ENCODE results near the gene FAM107B.

The FAM107B gene

GRCh38 chr10:14569274-14570060 lies 205.2 kb downstream of the FAM107B start:
- Histone ChIP-seq H2BK15ac (replicated peaks; ENCODE audit: low read depth) (no peak overlapping the region), H3K18ac (ENCODE audit: low read length) (no peak overlapping the region), H3K4me2 (ENCODE audit: low read length) (no peak overlapping the region), H3K79me2 (ENCODE audit: control insufficient read depth, insufficient read depth, low read length) (peaks cover 10% of the 10 kb centered on the region), H2BK120ac (ENCODE audit: low read depth, low read length) (no peak overlapping the region), H3K4me3 (ENCODE audit: low read length) (no peak overlapping the region), H3K4me1 (ENCODE audit: control insufficient read depth, low read depth, low read length) (no peaks in the 10 kb centered on the region), H4K8ac (ENCODE audit: low read depth, low read length) (no peak overlapping the region), H3K4ac (ENCODE audit: low read depth, low read length) (no peak overlapping the region), H3K9ac (ENCODE audit: low read length) (no peak overlapping the region), H3K36me3 (ENCODE audit: control insufficient read depth, insufficient read depth, low read length) (no peaks in the 10 kb centered on the region), H3K27me3 (ENCODE audit: insufficient read depth, low read length, poor library complexity) (no peaks in the 10 kb centered on the region), H2BK5ac (ENCODE audit: low read length) (no peak overlapping the region), H2AK5ac (ENCODE audit: low read length) (no peak overlapping the region), H3K23ac (ENCODE audit: low read length) (no peak overlapping the region), H3K56ac (ENCODE audit: low read length) (no peak overlapping the region), H3K27ac (ENCODE audit: low read depth, low read length) (no peak overlapping the region), H3K79me1 (ENCODE audit: low read length) (peaks cover 21% of the 10 kb centered on the region), H4K5ac (ENCODE audit: low read length) (no peak overlapping the region)
- no peak for DNase-seq
- WGBS (ENCODE audit: extremely low coverage, insufficient coverage, low lambda C conversion rate) = no CpG with 5 or more reads among the region's 9 CpGs

- Histone ChIP-seq H3K4ac (ENCODE audit: low read depth, low read length) (no peak overlapping the region), H3K56ac (ENCODE audit: low read length) (no peak overlapping the region), H2BK5ac (ENCODE audit: low read length) (no peak overlapping the region), H4K8ac (ENCODE audit: low read depth, low read length) (no peak overlapping the region), H3K4me1 (ENCODE audit: control insufficient read depth, low read depth, low read length) (peaks cover 2% of the 10 kb centered on the region), H3K79me1 (ENCODE audit: low read length) (peaks cover 19% of the 10 kb centered on the region), H3K27me3 (ENCODE audit: insufficient read depth, low read length, poor library complexity) (no peaks in the 10 kb centered on the region), H3K4me2 (ENCODE audit: low read length) (no peak overlapping the region), H3K36me3 (ENCODE audit: control insufficient read depth, insufficient read depth, low read length) (no peaks in the 10 kb centered on the region), H3K27ac (ENCODE audit: low read depth, low read length) (no peak overlapping the region), H3K4me3 (ENCODE audit: low read length) (no peak overlapping the region), H3K23ac (ENCODE audit: low read length) (no peak overlapping the region), H4K5ac (ENCODE audit: low read length) (no peak overlapping the region), H3K9ac (ENCODE audit: low read length) (no peak overlapping the region), H2BK120ac (ENCODE audit: low read depth, low read length) (no peak overlapping the region), H3K18ac (ENCODE audit: low read length) (no peak overlapping the region), H2AK5ac (ENCODE audit: low read length) (no peak overlapping the region), H3K79me2 (ENCODE audit: control insufficient read depth, insufficient read depth, low read length) (peaks cover 5% of the 10 kb centered on the region), H2BK15ac (replicated peaks; ENCODE audit: low read depth) (no peak overlapping the region)
- WGBS (ENCODE audit: extremely low coverage, insufficient coverage, low lambda C conversion rate) = no CpG with 5 or more reads among the region's 4 CpGs
- no peak for DNase-seq
These were observed 207.3 kb downstream of the FAM107B start for GRCh38 chr10:14567421-14567820.

- H4K8ac ChIP-seq (ENCODE audit: low read depth, low read length) = no peak overlapping the region
- H3K27me3 ChIP-seq (ENCODE audit: insufficient read depth, low read length, poor library complexity) = no peaks in the 10 kb centered on the region
- no peak overlapping the region for H4K5ac ChIP-seq (ENCODE audit: low read length)
- H2BK15ac ChIP-seq (replicated peaks; ENCODE audit: low read depth) = no peak overlapping the region
- peaks cover 5% of the 10 kb centered on the region for H3K79me2 ChIP-seq (ENCODE audit: control insufficient read depth, insufficient read depth, low read length)
- H3K9ac ChIP-seq (ENCODE audit: low read length) = no peak overlapping the region
- H3K23ac ChIP-seq (ENCODE audit: low read length) = no peak overlapping the region
- H2AK5ac ChIP-seq (ENCODE audit: low read length) = no peak overlapping the region
- no peak overlapping the region for H3K4ac ChIP-seq (ENCODE audit: low read depth, low read length)
- no peak overlapping the region for H3K4me2 ChIP-seq (ENCODE audit: low read length)
- H3K4me3 ChIP-seq (ENCODE audit: low read length) = no peak overlapping the region
- no peak overlapping the region for H3K18ac ChIP-seq (ENCODE audit: low read length)
- no peaks in the 10 kb centered on the region for H3K36me3 ChIP-seq (ENCODE audit: control insufficient read depth, insufficient read depth, low read length)
- no peak overlapping the region for H2BK120ac ChIP-seq (ENCODE audit: low read depth, low read length)
- H3K56ac ChIP-seq (ENCODE audit: low read length) = no peak overlapping the region
- H3K27ac ChIP-seq (ENCODE audit: low read depth, low read length) = no peak overlapping the region
- WGBS (ENCODE audit: extremely low coverage, insufficient coverage, low lambda C conversion rate) = no CpG with 5 or more reads among the region's 10 CpGs
- peaks cover 16% of the 10 kb centered on the region for H3K79me1 ChIP-seq (ENCODE audit: low read length)
- no peak overlapping the region for H2BK5ac ChIP-seq (ENCODE audit: low read length)
- H3K4me1 ChIP-seq (ENCODE audit: control insufficient read depth, low read depth, low read length) = peaks cover 2% of the 10 kb centered on the region
- DNase-seq = no peak
These were observed 208.2 kb downstream of the FAM107B start for GRCh38 chr10:14566498-14566897.

- Histone ChIP-seq H2BK15ac (replicated peaks; ENCODE audit: low read depth) (no peak overlapping the region), H3K4ac (ENCODE audit: low read depth, low read length) (no peak overlapping the region), H3K79me2 (ENCODE audit: control insufficient read depth, insufficient read depth, low read length) (peaks cover 7% of the 10 kb centered on the region), H2BK120ac (ENCODE audit: low read depth, low read length) (no peak overlapping the region), H4K5ac (ENCODE audit: low read length) (no peak overlapping the region), H3K23ac (ENCODE audit: low read length) (no peak overlapping the region), H3K4me2 (ENCODE audit: low read length) (no peak overlapping the region), H3K56ac (ENCODE audit: low read length) (no peak overlapping the region), H2AK5ac (ENCODE audit: low read length) (no peak overlapping the region), H2BK5ac (ENCODE audit: low read length) (no peak overlapping the region), H3K79me1 (ENCODE audit: low read length) (peaks cover 22% of the 10 kb centered on the region), H3K36me3 (ENCODE audit: control insufficient read depth, insufficient read depth, low read length) (no peaks in the 10 kb centered on the region), H3K4me3 (ENCODE audit: low read length) (no peak overlapping the region), H3K18ac (ENCODE audit: low read length) (no peak overlapping the region), H3K27ac (ENCODE audit: low read depth, low read length) (no peak overlapping the region), H3K9ac (ENCODE audit: low read length) (no peak overlapping the region), H3K27me3 (ENCODE audit: insufficient read depth, low read length, poor library complexity) (no peaks in the 10 kb centered on the region), H3K4me1 (ENCODE audit: control insufficient read depth, low read depth, low read length) (peaks cover 2% of the 10 kb centered on the region), H4K8ac (ENCODE audit: low read depth, low read length) (no peak overlapping the region)
- WGBS (ENCODE audit: extremely low coverage, insufficient coverage, low lambda C conversion rate) = no CpG with 5 or more reads among the region's 5 CpGs
- no peak for DNase-seq
These were observed 209.5 kb downstream of the FAM107B start for GRCh38 chr10:14565199-14565598.

- Histone ChIP-seq H3K79me1 (ENCODE audit: low read length) (peaks cover 23% of the 10 kb centered on the region), H4K5ac (ENCODE audit: low read length) (no peak overlapping the region), H3K79me2 (ENCODE audit: control insufficient read depth, insufficient read depth, low read length) (peaks cover 9% of the 10 kb centered on the region), H4K8ac (ENCODE audit: low read depth, low read length) (no peak overlapping the region), H3K27ac (ENCODE audit: low read depth, low read length) (no peak overlapping the region), H3K18ac (ENCODE audit: low read length) (no peak overlapping the region), H3K9ac (ENCODE audit: low read length) (no peak overlapping the region), H3K4me1 (ENCODE audit: control insufficient read depth, low read depth, low read length) (peaks cover 2% of the 10 kb centered on the region), H3K27me3 (ENCODE audit: insufficient read depth, low read length, poor library complexity) (no peaks in the 10 kb centered on the region), H3K4ac (ENCODE audit: low read depth, low read length) (no peak overlapping the region), H2BK5ac (ENCODE audit: low read length) (no peak overlapping the region), H3K36me3 (ENCODE audit: control insufficient read depth, insufficient read depth, low read length) (no peaks in the 10 kb centered on the region), H3K4me3 (ENCODE audit: low read length) (no peak overlapping the region), H2AK5ac (ENCODE audit: low read length) (no peak overlapping the region), H3K4me2 (ENCODE audit: low read length) (no peak overlapping the region), H3K56ac (ENCODE audit: low read length) (no peak overlapping the region), H3K23ac (ENCODE audit: low read length) (no peak overlapping the region), H2BK120ac (ENCODE audit: low read depth, low read length) (no peak overlapping the region), H2BK15ac (replicated peaks; ENCODE audit: low read depth) (no peak overlapping the region)
- WGBS (ENCODE audit: extremely low coverage, insufficient coverage, low lambda C conversion rate) = no CpG with 5 or more reads among the region's 5 CpGs
- DNase-seq = no peak
These were observed 210.4 kb downstream of the FAM107B start for GRCh38 chr10:14564268-14564744.

Data from mesendoderm (in vitro differentiated cells).